ENCODE results near the gene CCDC74A.

GRCh38 chr2:131557558-131558321 is 30.1 kb downstream of the CCDC74A start:
- TF ChIP-seq POLR2A (IDR thresholded peaks at IDR 0.05; ENCODE audit: low read depth, low read length): no peak
- TF ChIP-seq TAF1 (IDR thresholded peaks at IDR 0.05; ENCODE audit: borderline replicate concordance, low read depth, low read length): no peak
- TF ChIP-seq POLR2AphosphoS5 (IDR thresholded peaks at IDR 0.05; ENCODE audit: low read depth, low read length): no peak

Data from GM12892 (cell line).